Measurements from ENCODE around the gene OR4X1. TPM values are rescaled to one million over a fixed set of nuclear protein-coding genes. Genes with fewer than 3 reads are reported as not detected.

Gene OR4X1
- total and polyA plus RNA-seq, 10 of the 15 experiments (the other 5 are each of a cell fraction or from before 2014, with no cell fraction given) = not detected

DNA sequence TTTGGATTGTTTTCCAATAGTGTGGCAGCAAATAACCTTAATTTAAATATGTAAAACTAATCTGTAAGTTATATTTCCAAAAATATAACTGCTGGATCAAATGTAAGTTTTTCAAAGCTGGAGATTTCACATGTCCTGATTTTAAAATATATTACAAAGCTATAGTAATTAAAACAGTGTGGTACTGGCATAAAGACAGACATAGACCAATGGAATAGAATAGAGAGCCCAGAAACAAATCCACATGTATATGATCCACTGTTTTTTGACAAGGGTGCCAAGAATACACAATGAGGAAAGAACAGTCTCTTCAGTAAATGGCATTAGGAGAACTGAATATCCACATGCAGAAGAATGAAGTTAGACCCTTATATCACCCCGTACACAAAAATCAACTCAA, 14.8 kb upstream of the OR4X1 start:
- ATAC-seq = no peak
- ChIA-PET SMC1A (ENCODE audit: uncharacterized antibody, unreplicated experiment) (no interaction called here), POLR2A (no interaction called here), CTCF (no interaction called here), RAD21 (ENCODE audit: unreplicated experiment) (no interaction called here)
- Histone ChIP-seq H3K27me3 (replicated peaks in 1 of 2; ENCODE audit: control insufficient read depth in 2 of 2, insufficient read depth in 2 of 2, low read length in 1 of 2) (no peaks in the 10 kb centered on the region), H3K79me2 (ENCODE audit: control insufficient read depth, insufficient read depth, low read length) (no peaks in the 10 kb centered on the region), H3K4me2 (ENCODE audit: control insufficient read depth, insufficient read depth) (no peak overlapping the region), H3K27ac (ENCODE audit: control insufficient read depth, insufficient read depth) (no peak overlapping the region), H3K4me3 (no peak overlapping the region), H3K9me3 (replicated peaks; ENCODE audit: control insufficient read depth, insufficient read depth, low read length) (no peaks in the 10 kb centered on the region), H2AFZ (ENCODE audit: control insufficient read depth, low read depth, low read length) (no peak overlapping the region), H3K4me1 (ENCODE audit: control insufficient read depth, insufficient read depth, low read length) (no peaks in the 10 kb centered on the region), H4K20me1 (ENCODE audit: control insufficient read depth, insufficient read depth) (no peaks in the 10 kb centered on the region), H3K36me3 (ENCODE audit: control insufficient read depth in 2 of 2, insufficient read depth in 2 of 2, low read length in 1 of 2) (no peaks in the 10 kb centered on the region), H3K9ac (ENCODE audit: control insufficient read depth, insufficient read depth, low read length) (no peak overlapping the region)
- 83% methylated on average over 1 of the region's 1 CpG for WGBS (ENCODE audit: insufficient coverage, insufficient replicate concordance, low lambda C conversion rate, missing lambda C conversion rate)
- in situ Hi-C loops (cut with MboI) (no loop called here), intact Hi-C loops (cut with micrococcal nuclease; ENCODE audit: unreplicated experiment) (no loop called here)
- FAIRE-seq = no peak
- no TSS peak for BruUV-seq (replicated peaks)
- no peak for TF ChIP-seq CHD2 (IDR thresholded peaks at IDR 0.05; ENCODE audit: borderline replicate concordance, low read depth, low read length)
- no peak for TF ChIP-seq CBX3 (IDR thresholded peaks at IDR 0.05; ENCODE audit: borderline replicate concordance, low read depth)
- TF ChIP-seq KAT2A (conservative IDR thresholded peaks at IDR 0.05; ENCODE audit: control insufficient read depth, low read depth, low read length) = no peak
- TF ChIP-seq IRF4 (IDR thresholded peaks at IDR 0.05; ENCODE audit: low read depth, low read length) = no peak
- TF ChIP-seq, protein P1, sequence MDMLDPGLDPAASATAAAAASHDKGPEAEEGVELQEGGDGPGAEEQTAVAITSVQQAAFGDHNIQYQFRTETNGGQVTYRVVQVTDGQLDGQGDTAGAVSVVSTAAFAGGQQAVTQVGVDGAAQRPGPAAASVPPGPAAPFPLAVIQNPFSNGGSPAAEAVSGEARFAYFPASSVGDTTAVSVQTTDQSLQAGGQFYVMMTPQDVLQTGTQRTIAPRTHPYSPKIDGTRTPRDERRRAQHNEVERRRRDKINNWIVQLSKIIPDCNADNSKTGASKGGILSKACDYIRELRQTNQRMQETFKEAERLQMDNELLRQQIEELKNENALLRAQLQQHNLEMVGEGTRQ (IDR thresholded peaks at IDR 0.05; ENCODE audit: borderline replicate concordance, low read depth, low read length) = no peak
- no peak for TF ChIP-seq RAD21 (IDR thresholded peaks at IDR 0.05; ENCODE audit: insufficient read depth, low read depth, low read length)
- TF ChIP-seq, protein P2, sequence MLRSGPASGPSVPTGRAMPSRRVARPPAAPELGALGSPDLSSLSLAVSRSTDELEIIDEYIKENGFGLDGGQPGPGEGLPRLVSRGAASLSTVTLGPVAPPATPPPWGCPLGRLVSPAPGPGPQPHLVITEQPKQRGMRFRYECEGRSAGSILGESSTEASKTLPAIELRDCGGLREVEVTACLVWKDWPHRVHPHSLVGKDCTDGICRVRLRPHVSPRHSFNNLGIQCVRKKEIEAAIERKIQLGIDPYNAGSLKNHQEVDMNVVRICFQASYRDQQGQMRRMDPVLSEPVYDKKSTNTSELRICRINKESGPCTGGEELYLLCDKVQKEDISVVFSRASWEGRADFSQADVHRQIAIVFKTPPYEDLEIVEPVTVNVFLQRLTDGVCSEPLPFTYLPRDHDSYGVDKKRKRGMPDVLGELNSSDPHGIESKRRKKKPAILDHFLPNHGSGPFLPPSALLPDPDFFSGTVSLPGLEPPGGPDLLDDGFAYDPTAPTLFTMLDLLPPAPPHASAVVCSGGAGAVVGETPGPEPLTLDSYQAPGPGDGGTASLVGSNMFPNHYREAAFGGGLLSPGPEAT (IDR thresholded peaks at IDR 0.05; ENCODE audit: low read depth) = no peak
- no peak for TF ChIP-seq POU2F2 (IDR thresholded peaks at IDR 0.05; ENCODE audit: borderline replicate concordance, low read depth, low read length)
- TF ChIP-seq, protein P3, sequence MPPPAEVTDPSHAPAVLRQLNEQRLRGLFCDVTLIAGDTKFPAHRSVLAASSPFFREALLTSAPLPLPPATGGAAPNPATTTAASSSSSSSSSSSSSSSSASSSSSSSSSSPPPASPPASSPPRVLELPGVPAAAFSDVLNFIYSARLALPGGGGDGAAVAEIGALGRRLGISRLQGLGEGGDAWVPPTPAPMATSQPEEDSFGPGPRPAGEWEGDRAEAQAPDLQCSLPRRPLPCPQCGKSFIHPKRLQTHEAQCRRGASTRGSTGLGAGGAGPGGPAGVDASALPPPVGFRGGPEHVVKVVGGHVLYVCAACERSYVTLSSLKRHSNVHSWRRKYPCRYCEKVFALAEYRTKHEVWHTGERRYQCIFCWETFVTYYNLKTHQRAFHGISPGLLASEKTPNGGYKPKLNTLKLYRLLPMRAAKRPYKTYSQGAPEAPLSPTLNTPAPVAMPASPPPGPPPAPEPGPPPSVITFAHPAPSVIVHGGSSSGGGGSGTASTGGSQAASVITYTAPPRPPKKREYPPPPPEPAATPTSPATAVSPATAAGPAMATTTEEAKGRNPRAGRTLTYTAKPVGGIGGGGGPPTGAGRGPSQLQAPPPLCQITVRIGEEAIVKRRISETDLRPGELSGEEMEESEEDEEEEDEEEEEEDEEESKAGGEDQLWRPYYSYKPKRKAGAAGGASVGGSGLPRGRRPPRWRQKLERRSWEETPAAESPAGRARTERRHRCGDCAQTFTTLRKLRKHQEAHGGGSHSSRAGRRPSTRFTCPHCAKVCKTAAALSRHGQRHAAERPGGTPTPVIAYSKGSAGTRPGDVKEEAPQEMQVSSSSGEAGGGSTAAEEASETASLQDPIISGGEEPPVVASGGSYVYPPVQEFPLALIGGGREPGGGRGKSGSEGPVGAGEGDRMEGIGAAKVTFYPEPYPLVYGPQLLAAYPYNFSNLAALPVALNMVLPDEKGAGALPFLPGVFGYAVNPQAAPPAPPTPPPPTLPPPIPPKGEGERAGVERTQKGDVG (CRISPR knock-in tag; IDR thresholded peaks at IDR 0.05) = no peak
- TF ChIP-seq, protein P4, sequence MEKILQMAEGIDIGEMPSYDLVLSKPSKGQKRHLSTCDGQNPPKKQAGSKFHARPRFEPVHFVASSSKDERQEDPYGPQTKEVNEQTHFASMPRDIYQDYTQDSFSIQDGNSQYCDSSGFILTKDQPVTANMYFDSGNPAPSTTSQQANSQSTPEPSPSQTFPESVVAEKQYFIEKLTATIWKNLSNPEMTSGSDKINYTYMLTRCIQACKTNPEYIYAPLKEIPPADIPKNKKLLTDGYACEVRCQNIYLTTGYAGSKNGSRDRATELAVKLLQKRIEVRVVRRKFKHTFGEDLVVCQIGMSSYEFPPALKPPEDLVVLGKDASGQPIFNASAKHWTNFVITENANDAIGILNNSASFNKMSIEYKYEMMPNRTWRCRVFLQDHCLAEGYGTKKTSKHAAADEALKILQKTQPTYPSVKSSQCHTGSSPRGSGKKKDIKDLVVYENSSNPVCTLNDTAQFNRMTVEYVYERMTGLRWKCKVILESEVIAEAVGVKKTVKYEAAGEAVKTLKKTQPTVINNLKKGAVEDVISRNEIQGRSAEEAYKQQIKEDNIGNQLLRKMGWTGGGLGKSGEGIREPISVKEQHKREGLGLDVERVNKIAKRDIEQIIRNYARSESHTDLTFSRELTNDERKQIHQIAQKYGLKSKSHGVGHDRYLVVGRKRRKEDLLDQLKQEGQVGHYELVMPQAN (conservative IDR thresholded peaks at IDR 0.05) = no peak
- no peak for TF ChIP-seq ZSCAN29 (IDR thresholded peaks at IDR 0.05)
- TF ChIP-seq RCOR1 (conservative IDR thresholded peaks at IDR 0.05; ENCODE audit: low read depth, low read length) = no peak
- TF ChIP-seq CHD1 (IDR thresholded peaks at IDR 0.05; ENCODE audit: low read depth, low read length) = no peak
- no peak for DNase-seq (ENCODE audit: low read depth, low spot score)

Measured in GM12878 (cell line).